GM21723 (cell line): ENCODE results near the gene BABAM2.
"Not testable (repeated sequence)": the region's sequence is repeated elsewhere in the genome, so short reads cannot be mapped to it uniquely, and the experiment has no call there.

Source experiments
- ATAC-seq: cut with Tn5 transposase; IDR thresholded peaks from one replicate; pipeline ENCODE4 v1.9.1; 2021; ENCODE audit warnings: mild to moderate bottlenecking, moderate library complexity; ENCODE audit not compliant: unreplicated experiment

BABAM2 gene

DNA sequence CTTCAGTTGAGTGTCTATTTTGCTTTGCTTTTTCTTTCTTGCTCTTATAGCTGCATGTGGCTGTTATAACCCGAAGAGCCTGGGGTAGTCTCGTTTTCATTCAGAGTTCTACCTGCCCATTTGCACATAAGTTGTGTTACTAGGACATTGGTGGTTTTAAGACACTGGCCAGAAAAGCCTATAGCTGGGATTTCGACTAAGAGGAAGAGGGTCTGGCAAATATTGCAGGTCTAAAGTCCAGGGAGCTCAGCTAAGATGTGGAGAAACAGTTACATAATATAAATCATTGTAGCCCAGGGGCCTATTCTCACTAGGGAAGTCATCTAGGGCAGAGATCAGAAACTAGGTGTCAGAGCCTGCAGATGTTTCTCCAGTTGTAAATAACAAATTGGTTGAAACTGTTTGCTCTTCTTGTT lies 120.8 kb downstream of the BABAM2 start:
- no peak for ATAC-seq

DNA sequence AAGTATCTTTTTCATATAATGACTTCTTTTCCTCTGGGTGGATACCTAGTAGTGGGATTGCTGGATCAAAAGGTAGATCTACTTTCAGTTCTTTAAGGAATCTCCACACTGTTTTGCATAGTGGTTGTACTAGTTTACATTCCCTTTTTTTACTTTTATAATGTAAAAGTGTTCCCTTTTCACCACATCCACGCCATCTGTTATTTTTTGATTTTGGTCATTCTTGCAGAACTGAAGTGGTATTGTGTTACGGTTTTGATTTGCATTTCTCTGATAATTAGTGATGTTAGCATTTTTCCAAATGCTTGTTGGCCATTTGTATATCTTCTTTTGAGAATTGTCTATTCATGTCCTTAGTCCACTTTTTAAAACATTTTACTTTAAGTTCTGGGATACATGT lies 127.9 kb downstream of the BABAM2 start:
- ATAC-seq: not testable (repeated sequence)

DNA sequence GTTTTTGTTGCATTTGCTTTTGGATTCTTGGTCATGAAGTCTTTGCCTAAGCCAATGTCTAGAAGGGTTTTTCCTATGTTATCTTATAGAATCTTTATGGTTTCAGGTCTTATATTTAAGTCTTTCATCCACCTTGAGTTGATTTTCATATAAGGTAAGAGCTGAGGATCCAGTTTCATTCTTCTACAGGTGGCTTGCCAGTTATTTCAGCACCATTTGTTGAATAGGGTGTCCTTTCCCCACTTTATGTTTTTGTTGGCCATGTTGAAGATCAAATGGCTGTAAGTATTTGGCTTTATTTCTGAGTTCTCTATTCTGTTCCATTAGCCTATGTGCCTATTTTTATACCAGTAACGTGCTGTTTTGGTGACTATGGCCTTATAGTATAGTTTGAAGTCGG lies 129.0 kb downstream of the BABAM2 start:
- not testable (repeated sequence) for ATAC-seq

- no peak for ATAC-seq
Observed at GRCh38 chr2:28021898-28022297, 131.4 kb downstream of the BABAM2 start.

DNA sequence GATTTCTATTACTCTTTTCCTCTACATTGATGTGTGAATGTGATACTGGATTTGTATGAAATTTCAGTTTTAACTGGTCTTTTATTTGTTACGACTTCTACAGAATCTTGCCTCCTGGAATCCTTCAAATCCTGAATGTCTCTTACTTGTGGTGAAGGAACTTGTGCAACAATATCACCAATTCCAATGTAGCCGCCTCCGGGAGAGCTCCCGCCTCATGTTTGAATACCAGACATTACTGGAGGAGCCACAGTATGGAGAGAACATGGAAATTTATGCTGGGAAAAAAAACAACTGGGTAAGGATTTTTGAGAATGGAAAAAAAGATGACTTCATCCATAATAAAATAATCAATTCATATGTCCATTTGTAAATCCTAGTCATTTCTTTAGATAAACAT lies 134.6 kb downstream of the BABAM2 start:
- no peak for ATAC-seq

DNA sequence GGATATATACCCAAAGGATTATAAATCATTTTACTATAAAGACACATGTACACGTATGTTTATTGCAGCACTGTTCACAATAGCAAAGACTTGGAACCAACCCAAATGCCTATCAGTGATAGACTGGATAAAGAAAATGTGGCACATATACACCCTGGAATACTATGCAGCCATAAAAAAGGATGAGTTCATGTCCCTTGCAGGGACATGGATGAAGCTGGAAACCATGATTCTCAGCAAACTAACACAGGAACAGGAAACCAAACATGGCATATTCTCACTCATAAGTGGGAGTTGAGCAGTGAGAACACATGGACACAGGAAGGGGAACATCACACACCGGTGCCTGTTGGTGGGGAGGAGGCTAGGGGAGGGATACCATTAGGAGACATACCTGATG lies 135.7 kb downstream of the BABAM2 start:
- ATAC-seq: not testable (repeated sequence)

DNA sequence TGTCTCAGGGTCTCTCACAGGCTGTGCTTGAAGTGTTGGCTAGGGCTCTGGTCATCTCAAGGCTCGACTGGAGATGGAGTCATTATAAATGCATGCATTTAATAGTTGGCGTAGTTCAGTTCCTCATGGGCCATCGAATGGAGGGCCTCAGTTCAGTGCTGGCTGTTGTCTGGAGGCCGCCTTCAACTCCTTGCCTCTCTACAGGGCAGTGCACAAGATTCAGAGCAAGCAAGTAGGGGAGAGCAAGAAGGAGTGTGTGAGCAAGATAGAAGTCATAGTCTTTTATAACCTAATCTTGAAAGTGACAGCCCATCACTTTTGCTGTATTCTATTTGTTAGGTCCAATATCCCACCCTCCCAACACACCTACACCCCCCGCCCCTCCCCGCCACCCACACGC lies 137.5 kb downstream of the BABAM2 start:
- no peak for ATAC-seq

DNA sequence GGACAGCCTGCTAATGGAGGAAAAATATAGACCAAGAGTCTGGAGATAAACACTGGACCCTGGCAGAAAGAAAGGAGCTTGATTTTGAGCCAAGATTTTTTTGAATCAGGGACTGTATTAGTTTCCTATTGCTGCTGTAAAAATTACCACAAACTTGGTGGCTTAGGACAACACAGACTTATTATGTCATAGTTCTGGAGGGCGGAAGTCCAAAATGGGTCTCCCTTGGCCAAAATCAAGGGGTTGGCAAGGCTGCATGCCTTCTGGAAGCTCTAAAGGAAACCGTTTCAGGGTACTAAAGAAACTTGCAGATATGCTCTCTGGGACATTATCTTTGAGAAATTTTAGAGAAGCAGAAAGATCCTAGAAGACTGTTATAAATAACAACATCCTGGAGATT lies 140.1 kb downstream of the BABAM2 start:
- ATAC-seq: no peak

DNA sequence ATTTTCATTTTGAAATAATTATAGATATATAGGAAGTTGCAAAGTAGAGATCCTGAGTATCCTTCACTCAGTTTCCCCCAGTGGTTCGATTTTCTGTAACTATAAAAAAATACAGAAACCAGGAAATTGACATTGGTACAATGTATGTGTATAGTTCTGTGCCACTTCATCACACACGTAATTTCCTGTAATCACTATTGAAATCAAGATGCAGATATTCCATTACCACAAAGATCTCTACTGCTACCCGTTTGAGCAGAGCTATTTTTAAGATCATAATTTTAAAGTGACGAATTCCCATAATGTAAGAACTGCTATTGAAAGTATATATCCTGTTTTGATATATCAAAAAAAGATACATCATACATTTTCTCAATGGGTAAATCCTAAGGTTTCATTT lies 142.3 kb downstream of the BABAM2 start:
- ATAC-seq: no peak

DNA sequence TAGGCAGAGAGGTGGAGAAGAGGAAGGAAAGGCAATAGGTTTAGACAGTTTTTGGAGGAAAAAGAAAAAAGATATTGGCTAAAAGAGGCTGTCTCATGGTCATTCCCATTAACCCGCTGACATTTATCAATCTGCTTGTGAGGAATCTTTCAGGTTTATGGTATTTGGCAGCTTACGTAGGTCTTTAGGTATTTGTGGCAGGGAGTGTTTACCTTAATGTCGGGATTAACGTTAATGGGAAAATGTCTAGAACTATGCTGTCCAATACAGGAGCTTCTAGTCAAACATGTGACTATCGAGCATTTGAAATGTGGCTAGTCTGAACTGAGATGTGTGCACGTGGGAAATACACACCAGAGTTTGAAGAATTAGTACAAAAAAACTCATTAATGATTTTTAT lies 144.2 kb downstream of the BABAM2 start:
- no peak for ATAC-seq

- ATAC-seq: no peak
Observed at GRCh38 chr2:28035163-28035690, 144.7 kb downstream of the BABAM2 start.

DNA sequence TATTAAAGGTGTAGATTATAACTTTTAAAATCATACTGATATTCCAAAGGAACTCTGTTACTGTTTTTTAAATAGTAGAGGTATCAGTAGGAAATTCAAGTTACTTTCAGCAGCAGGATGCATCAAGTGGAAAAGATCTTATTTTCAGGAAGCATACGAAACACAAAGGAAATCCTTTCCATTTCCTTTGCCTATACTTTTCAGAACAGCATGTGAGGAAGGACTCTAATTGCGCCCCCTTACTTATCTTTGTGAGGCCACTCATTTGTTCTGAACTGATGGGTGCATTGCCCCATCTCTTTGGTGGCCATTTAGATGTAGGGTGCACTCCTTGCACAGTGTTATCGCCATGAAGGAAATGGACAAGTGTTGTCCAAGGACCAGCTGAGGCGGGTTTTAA lies 145.3 kb downstream of the BABAM2 start:
- no peak for ATAC-seq

DNA sequence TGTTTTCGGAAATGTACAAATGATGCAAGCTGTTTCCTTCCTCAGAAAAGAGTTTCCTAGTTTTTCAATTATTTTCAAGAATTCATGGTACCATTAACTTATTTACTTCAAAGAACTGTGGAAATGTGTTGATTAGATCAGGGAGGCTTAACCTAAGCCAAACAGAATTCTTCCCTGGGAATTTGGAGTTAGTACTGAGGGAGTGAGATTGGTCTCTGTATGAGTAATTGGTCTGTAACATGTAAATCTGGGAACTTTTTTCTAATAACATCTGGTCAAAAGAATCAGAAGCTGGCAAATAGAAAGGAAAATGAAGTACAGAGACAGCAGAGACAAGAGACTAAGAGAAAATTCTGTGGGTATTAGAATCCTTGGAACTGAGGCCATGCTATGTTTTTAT lies 145.8 kb downstream of the BABAM2 start:
- ATAC-seq: no peak

GRCh38 chr2:28038722-28039121 lies 148.2 kb downstream of the BABAM2 start:
- no peak for ATAC-seq

- no peak for ATAC-seq
Observed at GRCh38 chr2:28045676-28046351, 155.3 kb downstream of the BABAM2 start.

DNA sequence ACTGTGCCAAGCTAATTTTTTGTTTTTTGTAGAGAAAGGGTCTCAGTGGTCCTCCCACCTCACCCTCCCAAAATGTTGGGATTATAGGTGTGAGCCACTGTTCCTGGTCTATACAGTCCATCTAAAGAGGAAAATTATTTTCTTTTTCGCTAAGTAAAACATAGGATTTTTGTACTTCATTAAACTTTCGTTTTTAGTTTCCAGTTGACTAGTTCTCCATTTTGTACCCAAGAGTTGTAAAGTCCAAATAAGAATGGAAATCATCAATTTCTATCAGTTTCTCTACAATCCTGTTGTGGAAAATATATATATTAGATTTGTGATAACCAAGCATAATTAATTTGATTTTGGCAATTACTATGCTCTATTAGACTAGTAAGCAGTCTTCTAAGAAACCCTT lies 156.4 kb downstream of the BABAM2 start:
- ATAC-seq: no peak

DNA sequence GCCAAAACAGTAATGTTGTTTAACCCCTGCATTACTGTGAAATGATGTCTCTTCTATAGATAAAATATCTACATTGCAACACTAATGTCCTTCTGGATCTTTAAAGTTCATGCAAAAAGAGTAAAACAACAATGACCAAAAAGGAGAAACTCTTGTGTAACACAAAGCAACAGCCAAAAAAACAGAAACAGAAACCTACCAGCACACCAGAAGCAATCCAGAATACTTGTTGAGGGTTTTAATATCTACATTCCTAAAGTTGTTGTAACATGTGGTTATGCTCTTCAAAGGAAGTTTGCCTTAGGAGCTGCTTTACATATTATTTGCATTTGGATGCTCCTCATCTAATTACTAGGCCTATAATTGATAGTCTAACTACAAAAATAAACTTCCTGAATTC lies 157.2 kb downstream of the BABAM2 start:
- no peak for ATAC-seq

DNA sequence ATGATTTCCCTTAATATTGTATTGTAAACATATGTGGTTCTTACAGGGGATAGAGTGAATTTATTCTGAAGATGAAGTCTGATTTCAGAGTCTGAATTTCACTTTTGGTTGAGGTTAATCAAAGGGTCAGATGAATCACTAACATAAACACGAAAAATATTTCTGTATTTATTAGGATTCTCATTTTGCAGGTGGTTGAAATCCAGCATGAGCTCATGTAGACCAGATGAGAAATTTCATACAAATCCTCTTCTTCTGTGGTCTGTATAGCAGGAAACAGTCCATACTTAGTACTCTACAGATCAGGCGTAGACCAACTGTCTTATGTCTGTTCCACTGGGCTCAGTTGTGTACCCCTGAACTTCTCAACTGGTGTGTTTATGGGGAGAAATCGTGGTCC lies 157.8 kb downstream of the BABAM2 start:
- ATAC-seq: no peak

- ATAC-seq: no peak
Observed at GRCh38 chr2:28049416-28049815, 158.9 kb downstream of the BABAM2 start.

DNA sequence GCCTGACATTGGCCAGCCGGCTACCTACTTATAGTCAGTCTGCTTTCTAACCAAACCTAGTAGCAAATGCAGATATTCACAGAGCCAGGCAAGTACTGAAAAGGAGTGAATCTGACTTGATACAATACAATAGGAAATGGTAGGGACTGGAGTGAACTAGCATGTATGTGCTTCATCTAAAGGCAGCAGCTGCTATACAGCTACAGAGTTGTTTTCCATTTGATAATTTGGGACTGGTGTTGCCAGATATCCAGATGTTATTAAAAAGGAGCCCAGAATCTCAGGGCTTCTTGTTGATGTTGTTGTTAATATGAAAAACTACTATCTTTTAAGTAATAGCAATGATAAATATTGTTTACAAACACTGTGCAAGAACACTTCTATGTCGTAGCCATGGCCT lies 159.4 kb downstream of the BABAM2 start:
- ATAC-seq: no peak

DNA sequence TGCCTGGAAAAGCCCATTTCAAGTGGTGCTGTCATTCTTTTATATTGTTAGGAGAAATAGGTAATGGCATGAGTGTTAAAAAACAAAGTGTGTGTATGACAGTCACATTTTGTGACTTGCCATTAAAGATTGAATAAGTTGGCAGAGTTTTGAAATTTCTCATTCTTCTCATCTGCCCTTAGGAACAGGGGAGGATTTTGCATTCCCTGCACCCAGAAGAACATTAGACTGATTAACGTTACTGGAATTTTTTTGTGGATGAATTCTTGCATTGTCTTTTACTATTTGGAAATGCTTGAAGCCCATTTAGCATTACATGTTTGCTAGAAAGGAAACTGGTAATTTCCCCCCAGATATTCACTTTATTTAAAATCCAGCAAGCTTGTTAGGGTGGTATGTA lies 162.2 kb downstream of the BABAM2 start:
- no peak for ATAC-seq

- ATAC-seq: no peak
Observed at GRCh38 chr2:28053597-28053996, 163.1 kb downstream of the BABAM2 start.

DNA sequence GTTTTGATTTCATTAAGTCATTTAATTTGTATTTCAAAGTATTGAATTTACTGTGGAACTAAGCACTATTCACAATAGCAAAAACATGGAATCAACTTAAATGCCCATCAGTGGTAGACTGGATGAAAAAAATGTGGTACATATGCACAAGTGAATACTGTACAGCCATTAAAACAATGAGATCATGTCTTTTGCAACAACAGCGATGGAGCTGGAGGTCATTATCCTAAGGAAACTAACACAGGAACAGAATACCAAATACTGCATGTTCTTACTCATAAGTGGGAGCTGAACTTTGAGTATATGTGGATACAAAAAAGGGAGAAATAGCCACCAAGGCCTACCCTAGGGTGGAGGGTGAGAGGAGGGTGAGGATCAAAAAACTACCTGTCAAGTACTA lies 164.4 kb downstream of the BABAM2 start:
- ATAC-seq: no peak
